WERI-Rb-1 (cell line): ENCODE data around the gene POPDC2.

ENCODE experiments used
- DNase-seq: peaks from one replicate; pipeline ENCODE4 v3.0.0-alpha.2; 2020
- H3K27ac ChIP-seq: fragments of 250-450 bp; sonication (Bioruptor Pico); 2 replicates; pipeline ENCODE4 v1.5.1; 2020; ENCODE audit warnings: mild to moderate bottlenecking, moderate library complexity
- H3K27me3 ChIP-seq: fragments of 250-450 bp; sonication (Bioruptor Pico); 2 replicates; pipeline ENCODE4 v1.5.1; 2021; ENCODE audit warnings: mild to moderate bottlenecking, low read depth, moderate library complexity; ENCODE audit not compliant: insufficient read depth, severe bottlenecking
- H3K36me3 ChIP-seq: fragments of 250-450 bp; sonication (Bioruptor Pico); 2 replicates; pipeline ENCODE4 v1.5.1; 2020; ENCODE audit warnings: mild to moderate bottlenecking, moderate library complexity
- H3K4me3 ChIP-seq: 2 replicates; pipeline ENCODE4 v1.5.1; 2011; ENCODE audit warnings: low read depth, mild to moderate bottlenecking, control low read depth, low read length
- H3K9me3 ChIP-seq: fragments of 250-450 bp; sonication (Bioruptor Pico); 2 replicates; pipeline ENCODE4 v1.5.1; 2021; ENCODE audit warnings: mild to moderate bottlenecking, moderate library complexity; ENCODE audit not compliant: severe bottlenecking
- TF ChIP-seq, protein P1 (sequence below): IDR thresholded peaks from 2 replicates; pipeline ENCODE4 v1.5.1; 2011; ENCODE audit warnings: low read depth, mild to moderate bottlenecking, control low read depth, inconsistent platforms, low read length

Gene POPDC2

DNA sequence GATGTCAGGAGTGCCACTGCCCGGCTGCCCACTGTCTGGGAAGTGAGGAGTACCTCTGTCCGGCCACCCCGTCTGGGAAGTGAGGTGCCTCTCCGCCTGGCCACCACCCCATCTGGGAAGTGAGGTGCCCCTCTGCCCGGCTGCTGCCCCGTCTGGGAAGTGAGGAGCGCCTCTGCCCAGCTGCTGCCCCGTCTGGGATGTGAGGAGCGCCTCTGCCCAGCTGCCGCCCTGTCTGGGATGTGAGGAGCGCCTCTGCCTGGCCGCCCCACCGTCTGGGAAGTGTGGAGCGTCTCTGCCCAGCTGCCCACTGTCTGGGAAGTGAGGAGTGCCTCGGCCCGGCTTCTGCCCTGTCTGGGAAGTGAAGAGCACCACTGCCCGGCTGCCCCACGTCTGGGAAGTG lies 13.5 kb upstream of the POPDC2 start:
- H3K27ac ChIP-seq: no peak overlapping the region
- H3K9me3 ChIP-seq: no peaks in the 10 kb centered on the region
- H3K36me3 ChIP-seq: peaks cover 44% of the 10 kb centered on the region
- no peaks in the 10 kb centered on the region for H3K27me3 ChIP-seq
- H3K4me3 ChIP-seq: no peak overlapping the region
- TF ChIP-seq, protein P1, sequence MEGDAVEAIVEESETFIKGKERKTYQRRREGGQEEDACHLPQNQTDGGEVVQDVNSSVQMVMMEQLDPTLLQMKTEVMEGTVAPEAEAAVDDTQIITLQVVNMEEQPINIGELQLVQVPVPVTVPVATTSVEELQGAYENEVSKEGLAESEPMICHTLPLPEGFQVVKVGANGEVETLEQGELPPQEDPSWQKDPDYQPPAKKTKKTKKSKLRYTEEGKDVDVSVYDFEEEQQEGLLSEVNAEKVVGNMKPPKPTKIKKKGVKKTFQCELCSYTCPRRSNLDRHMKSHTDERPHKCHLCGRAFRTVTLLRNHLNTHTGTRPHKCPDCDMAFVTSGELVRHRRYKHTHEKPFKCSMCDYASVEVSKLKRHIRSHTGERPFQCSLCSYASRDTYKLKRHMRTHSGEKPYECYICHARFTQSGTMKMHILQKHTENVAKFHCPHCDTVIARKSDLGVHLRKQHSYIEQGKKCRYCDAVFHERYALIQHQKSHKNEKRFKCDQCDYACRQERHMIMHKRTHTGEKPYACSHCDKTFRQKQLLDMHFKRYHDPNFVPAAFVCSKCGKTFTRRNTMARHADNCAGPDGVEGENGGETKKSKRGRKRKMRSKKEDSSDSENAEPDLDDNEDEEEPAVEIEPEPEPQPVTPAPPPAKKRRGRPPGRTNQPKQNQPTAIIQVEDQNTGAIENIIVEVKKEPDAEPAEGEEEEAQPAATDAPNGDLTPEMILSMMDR: no peak
- DNase-seq: no peak

GRCh38 chr3:119672776-119673175 lies 12.4 kb upstream of the POPDC2 start:
- H3K27ac ChIP-seq: no peak overlapping the region
- H3K36me3 ChIP-seq: peaks cover 47% of the 10 kb centered on the region
- no peak overlapping the region for H3K4me3 ChIP-seq
- TF ChIP-seq, protein P1: no peak
- no peak for DNase-seq
- no peaks in the 10 kb centered on the region for H3K27me3 ChIP-seq
- H3K9me3 ChIP-seq: no peaks in the 10 kb centered on the region

GRCh38 chr3:119669906-119670570 lies 9.6 kb upstream of the POPDC2 start:
- TF ChIP-seq, protein P1: no peak
- Histone ChIP-seq H3K9me3 (no peaks in the 10 kb centered on the region), H3K27ac (no peak overlapping the region), H3K36me3 (peaks cover 43% of the 10 kb centered on the region), H3K27me3 (no peaks in the 10 kb centered on the region), H3K4me3 (no peak overlapping the region)
- no peak for DNase-seq

GRCh38 chr3:119665954-119666559 lies 5.7 kb upstream of the POPDC2 start:
- TF ChIP-seq, protein P1: no peak
- Histone ChIP-seq H3K4me3 (no peak overlapping the region), H3K9me3 (no peaks in the 10 kb centered on the region), H3K27me3 (no peaks in the 10 kb centered on the region), H3K27ac (no peak overlapping the region), H3K36me3 (peaks cover 17% of the 10 kb centered on the region)
- no peak for DNase-seq

DNA sequence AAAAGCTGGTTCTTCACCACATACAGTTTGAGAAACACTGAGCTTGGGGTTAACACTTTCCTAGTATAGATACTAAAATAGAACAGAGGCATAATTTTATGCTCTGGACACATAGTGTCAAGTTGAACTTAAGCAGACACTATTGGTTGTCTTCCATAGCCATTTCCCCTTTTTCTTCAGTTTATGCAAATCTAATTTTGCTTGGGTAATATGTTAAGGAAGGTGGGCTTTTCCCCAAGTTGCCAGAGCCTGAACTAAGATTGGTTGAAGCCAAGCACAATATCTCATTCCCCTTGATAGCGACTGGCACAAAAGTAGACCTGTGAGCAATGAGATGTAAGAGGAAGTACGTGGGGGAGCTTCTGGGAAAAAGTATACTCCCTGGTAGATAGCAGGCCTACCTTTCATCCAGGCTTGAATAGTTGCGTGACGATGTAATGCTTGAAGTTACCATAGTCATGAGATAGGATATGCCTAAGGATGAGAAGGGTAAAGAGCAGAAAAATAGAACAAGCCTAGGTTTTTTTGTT lies 4.5 kb upstream of the POPDC2 start:
- H3K27me3 ChIP-seq: no peaks in the 10 kb centered on the region
- H3K4me3 ChIP-seq: no peak overlapping the region
- TF ChIP-seq, protein P1: no peak
- no peak overlapping the region for H3K27ac ChIP-seq
- H3K9me3 ChIP-seq: no peaks in the 10 kb centered on the region
- no peak for DNase-seq
- H3K36me3 ChIP-seq: peaks cover 11% of the 10 kb centered on the region
